NCI-H1930 (cell line): ENCODE measurements around the gene AMACR.

Source experiments
- DNase-seq, 2 experiments: peaks; one replicate each; lab custom pipeline; 2025; lab: John Stamatoyannopoulos, UW

AMACR gene

GRCh38 chr5:34007621-34008600 is at the start of gene AMACR:
AMACR (minus strand) TSS chr5:34008050; CDS start chr5:34008019, 31 bp downstream.
- peak; percentile 95 to 98 for DNase-seq

- DNase-seq = no peak
Observed at GRCh38 chr5:34057569-34057968, 49.7 kb upstream of the AMACR start.

GRCh38 chr5:34057118-34057517 is 49.3 kb upstream of the AMACR start:
- no peak for DNase-seq

GRCh38 chr5:34055667-34056066 is 47.8 kb upstream of the AMACR start:
- no peak for DNase-seq

- DNase-seq = no peak
Observed at GRCh38 chr5:34054400-34054729, 46.5 kb upstream of the AMACR start.

- DNase-seq = no peak
Observed at GRCh38 chr5:34053571-34054399, 45.9 kb upstream of the AMACR start.

- DNase-seq = no peak
Observed at GRCh38 chr5:34053133-34053532, 45.3 kb upstream of the AMACR start.

GRCh38 chr5:34051374-34051980 is 43.6 kb upstream of the AMACR start:
- no peak for DNase-seq

- no peak for DNase-seq
Observed at GRCh38 chr5:34047774-34048572, 40.1 kb upstream of the AMACR start.

- DNase-seq = no peak
Observed at GRCh38 chr5:34047143-34047542, 39.3 kb upstream of the AMACR start.

- DNase-seq = no peak
Observed at GRCh38 chr5:34045996-34046395, 38.1 kb upstream of the AMACR start.

GRCh38 chr5:34045023-34045422 is 37.2 kb upstream of the AMACR start:
- no peak for DNase-seq

- DNase-seq = no peak
Observed at GRCh38 chr5:34043099-34043876, 35.4 kb upstream of the AMACR start, which contains the start of gene C1QTNF3. C1QTNF3 (minus strand) TSS chr5:34043213; CDS start chr5:34043125, 88 bp downstream.

GRCh38 chr5:34042321-34042720 is 34.5 kb upstream of the AMACR start:
- DNase-seq = no peak

GRCh38 chr5:34041247-34041972 is 33.6 kb upstream of the AMACR start:
- DNase-seq = no peak

GRCh38 chr5:34040472-34040871 is 32.6 kb upstream of the AMACR start:
- no peak for DNase-seq

GRCh38 chr5:34039398-34040157 is 31.7 kb upstream of the AMACR start:
- DNase-seq = no peak

- DNase-seq = no peak
Observed at GRCh38 chr5:34038838-34039237, 31.0 kb upstream of the AMACR start.

- DNase-seq = no peak
Observed at GRCh38 chr5:34038390-34038789, 30.5 kb upstream of the AMACR start.
